ENCODE measurements around the gene TRIM66.

DNA sequence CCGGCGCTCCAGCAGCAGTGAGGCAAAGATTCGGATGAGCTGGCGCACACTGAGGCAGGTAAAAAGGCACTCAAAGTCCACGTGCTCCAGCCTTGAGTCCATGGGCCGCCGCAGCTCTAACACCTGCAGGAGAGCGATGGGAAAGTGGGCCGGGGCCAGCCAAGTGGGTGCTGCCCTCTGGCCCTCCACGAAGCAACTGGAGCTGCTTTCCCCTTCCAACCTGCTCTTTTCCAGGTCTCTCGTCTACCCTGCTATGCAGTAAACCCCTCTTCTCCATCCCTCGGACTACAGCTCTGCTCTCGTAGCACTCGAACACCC is 20.1 kb upstream of the TRIM66 start:
- TF ChIP-seq CTCF (IDR thresholded peaks at IDR 0.05) (no peak), POLR2A (IDR thresholded peaks at IDR 0.05) (no peak)
